ENCODE measurements around the gene SRPK2.

The SRPK2 gene

GRCh38 chr7:105355701-105356100 lies 33.0 kb downstream of the SRPK2 start:
- Histone ChIP-seq H3K4me2 (ENCODE audit: insufficient read depth, low read length, poor library complexity, severe bottlenecking) (no peak overlapping the region), H3K4me1 (ENCODE audit: control insufficient read depth in 2 of 2, insufficient read depth in 1 of 2, low read depth in 1 of 2, low read length in 2 of 2) (peaks cover 5 to 6% of the 10 kb centered on the region in 2 donors), H3K23ac (ENCODE audit: low read depth, low read length, poor library complexity) (no peak overlapping the region), H3K4me3 (ENCODE audit: low read length in 2 of 2) (no peak overlapping the region), H3K36me3 (replicated peaks in 1 of 2; ENCODE audit: control insufficient read depth in 2 of 2, insufficient read depth in 2 of 2, low read length in 2 of 2) (no peaks in the 10 kb centered on the region), H3K9me3 (replicated peaks in 1 of 2; ENCODE audit: control insufficient read depth in 2 of 2, insufficient read depth in 1 of 2, low read depth in 1 of 2, low read length in 2 of 2) (no peaks in the 10 kb centered on the region), H3K27me3 (ENCODE audit: control insufficient read depth in 3 of 3, insufficient read depth in 3 of 3, low read depth in 1 of 3, low read length in 3 of 3) (no peaks in the 10 kb centered on the region), H3K79me1 (ENCODE audit: low read depth, low read length) (peaks cover 4% of the 10 kb centered on the region), H4K8ac (ENCODE audit: low read depth, low read length) (no peak overlapping the region), H2BK120ac (ENCODE audit: low read depth, low read length) (no peak overlapping the region), H3K4ac (ENCODE audit: low read length) (no peak overlapping the region), H2AK5ac (ENCODE audit: low read depth, low read length) (no peak overlapping the region), H2AFZ (ENCODE audit: low read length) (no peak overlapping the region), H3K14ac (ENCODE audit: low read length) (no peak overlapping the region), H4K91ac (ENCODE audit: low read depth, low read length, poor library complexity) (no peak overlapping the region), H2BK5ac (ENCODE audit: low read length) (no peak overlapping the region), H3K18ac (ENCODE audit: low read length) (no peak overlapping the region), H3K9ac (ENCODE audit: low read depth, low read length, poor library complexity) (no peak overlapping the region), H2BK12ac (ENCODE audit: low read length) (no peak overlapping the region), H3K27ac (replicated peaks; ENCODE audit: low read length) (no peak overlapping the region), H2BK15ac (ENCODE audit: low read length) (no peak overlapping the region)
- no CpG with 5 or more reads among the region's 6 CpGs for WGBS, 2 donors (ENCODE audit: extremely low coverage in 2 of 2, insufficient read length in 2 of 2, insufficient replicate concordance in 1 of 2)
- DNase-seq (ENCODE audit: low spot score), result no peak

- no peak for DNase-seq (ENCODE audit: low spot score)
- no peak overlapping the region for H2BK12ac ChIP-seq (ENCODE audit: low read length)
- H3K23ac ChIP-seq (ENCODE audit: low read depth, low read length, poor library complexity), result no peak overlapping the region
- no peak overlapping the region for H2AK5ac ChIP-seq (ENCODE audit: low read depth, low read length)
- no peak overlapping the region for H3K4me2 ChIP-seq (ENCODE audit: insufficient read depth, low read length, poor library complexity, severe bottlenecking)
- H3K4me3 ChIP-seq (ENCODE audit: low read length in 2 of 2), result no peak overlapping the region
- no peak overlapping the region for H3K9ac ChIP-seq (ENCODE audit: low read depth, low read length, poor library complexity)
- no peaks in the 10 kb centered on the region for H3K9me3 ChIP-seq (replicated peaks in 1 of 2; ENCODE audit: control insufficient read depth in 2 of 2, insufficient read depth in 1 of 2, low read depth in 1 of 2, low read length in 2 of 2)
- no peak overlapping the region for H3K27ac ChIP-seq (replicated peaks; ENCODE audit: low read length)
- H2BK15ac ChIP-seq (ENCODE audit: low read length), result no peak overlapping the region
- H3K14ac ChIP-seq (ENCODE audit: low read length), result no peak overlapping the region
- H2AFZ ChIP-seq (ENCODE audit: low read length), result no peak overlapping the region
- H3K18ac ChIP-seq (ENCODE audit: low read length), result no peak overlapping the region
- H3K36me3 ChIP-seq (replicated peaks in 1 of 2; ENCODE audit: control insufficient read depth in 2 of 2, insufficient read depth in 2 of 2, low read length in 2 of 2), result no peaks in the 10 kb centered on the region
- H4K91ac ChIP-seq (ENCODE audit: low read depth, low read length, poor library complexity), result no peak overlapping the region
- WGBS, 2 donors (ENCODE audit: extremely low coverage in 2 of 2, insufficient read length in 2 of 2, insufficient replicate concordance in 1 of 2), result no CpG with 5 or more reads among the region's 2 CpGs
- peaks cover 5 to 6% of the 10 kb centered on the region in 2 donors for H3K4me1 ChIP-seq (ENCODE audit: control insufficient read depth in 2 of 2, insufficient read depth in 1 of 2, low read depth in 1 of 2, low read length in 2 of 2)
- no peaks in the 10 kb centered on the region for H3K27me3 ChIP-seq (ENCODE audit: control insufficient read depth in 3 of 3, insufficient read depth in 3 of 3, low read depth in 1 of 3, low read length in 3 of 3)
- peaks cover 4% of the 10 kb centered on the region for H3K79me1 ChIP-seq (ENCODE audit: low read depth, low read length)
- H4K8ac ChIP-seq (ENCODE audit: low read depth, low read length), result no peak overlapping the region
- H3K4ac ChIP-seq (ENCODE audit: low read length), result no peak overlapping the region
- H2BK120ac ChIP-seq (ENCODE audit: low read depth, low read length), result no peak overlapping the region
- H2BK5ac ChIP-seq (ENCODE audit: low read length), result no peak overlapping the region
Observed at GRCh38 chr7:105354383-105354782, 34.3 kb downstream of the SRPK2 start.

GRCh38 chr7:105353752-105354328 lies 34.9 kb downstream of the SRPK2 start:
- Histone ChIP-seq H4K8ac (ENCODE audit: low read depth, low read length) (no peak overlapping the region), H3K27ac (replicated peaks; ENCODE audit: low read length) (no peak overlapping the region), H3K79me1 (ENCODE audit: low read depth, low read length) (peaks cover 4% of the 10 kb centered on the region), H3K9ac (ENCODE audit: low read depth, low read length, poor library complexity) (no peak overlapping the region), H3K4ac (ENCODE audit: low read length) (no peak overlapping the region), H3K4me2 (ENCODE audit: insufficient read depth, low read length, poor library complexity, severe bottlenecking) (no peak overlapping the region), H2AFZ (ENCODE audit: low read length) (no peak overlapping the region), H3K36me3 (replicated peaks in 1 of 2; ENCODE audit: control insufficient read depth in 2 of 2, insufficient read depth in 2 of 2, low read length in 2 of 2) (no peaks in the 10 kb centered on the region), H3K9me3 (replicated peaks in 1 of 2; ENCODE audit: control insufficient read depth in 2 of 2, insufficient read depth in 1 of 2, low read depth in 1 of 2, low read length in 2 of 2) (no peaks in the 10 kb centered on the region), H3K14ac (ENCODE audit: low read length) (no peak overlapping the region), H3K4me1 (ENCODE audit: control insufficient read depth in 2 of 2, insufficient read depth in 1 of 2, low read depth in 1 of 2, low read length in 2 of 2) (peaks cover 5% of the 10 kb centered on the region in 2 donors), H2BK12ac (ENCODE audit: low read length) (no peak overlapping the region), H3K23ac (ENCODE audit: low read depth, low read length, poor library complexity) (peak overlapping the region; percentile 14), H2BK120ac (ENCODE audit: low read depth, low read length) (no peak overlapping the region), H4K91ac (ENCODE audit: low read depth, low read length, poor library complexity) (no peak overlapping the region), H3K27me3 (ENCODE audit: control insufficient read depth in 3 of 3, insufficient read depth in 3 of 3, low read depth in 1 of 3, low read length in 3 of 3) (no peaks in the 10 kb centered on the region), H2BK5ac (ENCODE audit: low read length) (no peak overlapping the region), H2BK15ac (ENCODE audit: low read length) (no peak overlapping the region), H2AK5ac (ENCODE audit: low read depth, low read length) (no peak overlapping the region), H3K18ac (ENCODE audit: low read length) (peak overlapping the region; percentile 6), H3K4me3 (ENCODE audit: low read length in 2 of 2) (no peak overlapping the region)
- no peak for DNase-seq (ENCODE audit: low spot score)
- WGBS, 2 donors (ENCODE audit: extremely low coverage in 2 of 2, insufficient read length in 2 of 2, insufficient replicate concordance in 1 of 2), result no CpG with 5 or more reads among the region's 5 CpGs

GRCh38 chr7:105352901-105353668 lies 35.6 kb downstream of the SRPK2 start:
- Histone ChIP-seq H3K4me3 (ENCODE audit: low read length in 2 of 2) (no peak overlapping the region), H3K23ac (ENCODE audit: low read depth, low read length, poor library complexity) (no peak overlapping the region), H2BK15ac (ENCODE audit: low read length) (no peak overlapping the region), H2BK120ac (ENCODE audit: low read depth, low read length) (no peak overlapping the region), H2BK12ac (ENCODE audit: low read length) (no peak overlapping the region), H3K4me1 (ENCODE audit: control insufficient read depth in 2 of 2, insufficient read depth in 1 of 2, low read depth in 1 of 2, low read length in 2 of 2) (peaks cover 2 to 3% of the 10 kb centered on the region in 2 donors), H3K18ac (ENCODE audit: low read length) (no peak overlapping the region), H3K79me1 (ENCODE audit: low read depth, low read length) (peaks cover 4% of the 10 kb centered on the region), H3K9me3 (replicated peaks in 1 of 2; ENCODE audit: control insufficient read depth in 2 of 2, insufficient read depth in 1 of 2, low read depth in 1 of 2, low read length in 2 of 2) (no peaks in the 10 kb centered on the region), H2AFZ (ENCODE audit: low read length) (no peak overlapping the region), H3K14ac (ENCODE audit: low read length) (no peak overlapping the region), H3K36me3 (replicated peaks in 1 of 2; ENCODE audit: control insufficient read depth in 2 of 2, insufficient read depth in 2 of 2, low read length in 2 of 2) (no peaks in the 10 kb centered on the region), H3K27me3 (ENCODE audit: control insufficient read depth in 3 of 3, insufficient read depth in 3 of 3, low read depth in 1 of 3, low read length in 3 of 3) (no peaks in the 10 kb centered on the region), H4K8ac (ENCODE audit: low read depth, low read length) (no peak overlapping the region), H3K4me2 (ENCODE audit: insufficient read depth, low read length, poor library complexity, severe bottlenecking) (no peak overlapping the region), H2BK5ac (ENCODE audit: low read length) (no peak overlapping the region), H3K4ac (ENCODE audit: low read length) (no peak overlapping the region), H3K27ac (replicated peaks; ENCODE audit: low read length) (no peak overlapping the region), H4K91ac (ENCODE audit: low read depth, low read length, poor library complexity) (no peak overlapping the region), H2AK5ac (ENCODE audit: low read depth, low read length) (no peak overlapping the region), H3K9ac (ENCODE audit: low read depth, low read length, poor library complexity) (no peak overlapping the region)
- no peak for DNase-seq (ENCODE audit: low spot score)
- WGBS, 2 donors (ENCODE audit: extremely low coverage in 2 of 2, insufficient read length in 2 of 2, insufficient replicate concordance in 1 of 2), result no CpG with 5 or more reads among the region's 4 CpGs

Measured in neuronal stem cell (in vitro differentiated cells).